ENCODE measurements around the gene SINHCAF.

- no peak for TF ChIP-seq CTCF (IDR thresholded peaks at IDR 0.05)
- TF ChIP-seq POLR2A (IDR thresholded peaks at IDR 0.05), result no peak
Observed at GRCh38 chr12:31231611-31232360, 94.2 kb downstream of the SINHCAF start.
